Measurements from ENCODE around the gene RNF34. TPM values are rescaled to one million over a fixed set of nuclear protein-coding genes. Genes with fewer than 3 reads are reported as not detected.

Gene RNF34
- polyA plus RNA-seq, 1 of the 3 experiments (the other 2 are of a cell fraction): 29.4 TPM

DNA sequence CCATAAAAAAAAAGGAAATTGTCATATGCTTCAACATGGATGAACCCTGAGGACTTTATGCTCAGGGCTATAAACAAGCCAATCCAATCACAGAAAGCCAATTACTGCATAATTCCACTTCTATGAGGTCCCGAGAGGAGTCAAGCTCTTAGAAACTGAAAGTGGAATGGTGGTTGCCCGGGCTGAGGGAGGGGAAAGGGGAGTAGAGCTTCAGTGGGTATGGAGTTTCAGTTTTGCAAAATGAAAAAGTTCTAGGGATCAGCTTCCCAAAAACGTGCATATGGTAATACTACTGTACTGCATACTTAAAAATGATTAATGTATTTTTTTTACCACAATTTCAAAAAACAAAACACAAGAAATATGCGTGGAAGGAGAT, 52.0 kb downstream of the RNF34 start (continued):
- TF ChIP-seq, protein P1, sequence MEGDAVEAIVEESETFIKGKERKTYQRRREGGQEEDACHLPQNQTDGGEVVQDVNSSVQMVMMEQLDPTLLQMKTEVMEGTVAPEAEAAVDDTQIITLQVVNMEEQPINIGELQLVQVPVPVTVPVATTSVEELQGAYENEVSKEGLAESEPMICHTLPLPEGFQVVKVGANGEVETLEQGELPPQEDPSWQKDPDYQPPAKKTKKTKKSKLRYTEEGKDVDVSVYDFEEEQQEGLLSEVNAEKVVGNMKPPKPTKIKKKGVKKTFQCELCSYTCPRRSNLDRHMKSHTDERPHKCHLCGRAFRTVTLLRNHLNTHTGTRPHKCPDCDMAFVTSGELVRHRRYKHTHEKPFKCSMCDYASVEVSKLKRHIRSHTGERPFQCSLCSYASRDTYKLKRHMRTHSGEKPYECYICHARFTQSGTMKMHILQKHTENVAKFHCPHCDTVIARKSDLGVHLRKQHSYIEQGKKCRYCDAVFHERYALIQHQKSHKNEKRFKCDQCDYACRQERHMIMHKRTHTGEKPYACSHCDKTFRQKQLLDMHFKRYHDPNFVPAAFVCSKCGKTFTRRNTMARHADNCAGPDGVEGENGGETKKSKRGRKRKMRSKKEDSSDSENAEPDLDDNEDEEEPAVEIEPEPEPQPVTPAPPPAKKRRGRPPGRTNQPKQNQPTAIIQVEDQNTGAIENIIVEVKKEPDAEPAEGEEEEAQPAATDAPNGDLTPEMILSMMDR (IDR thresholded peaks at IDR 0.05): no peak
- no peak for TF ChIP-seq SIN3A (IDR thresholded peaks at IDR 0.05; ENCODE audit: borderline replicate concordance, low read depth, low read length)
- TF ChIP-seq MXI1 (IDR thresholded peaks at IDR 0.05; ENCODE audit: low read depth, low read length): no peak
- no peak for TF ChIP-seq JUND (IDR thresholded peaks at IDR 0.05)
- no peak for TF ChIP-seq USF1 (IDR thresholded peaks at IDR 0.05; ENCODE audit: borderline replicate concordance, low read depth)
- TF ChIP-seq PBX3 (IDR thresholded peaks at IDR 0.05): no peak

- Histone ChIP-seq H3K9me2 (no peaks in the 10 kb centered on the region), H3K36me3 (replicated peaks in 1 of 2; ENCODE audit: control insufficient read depth in 1 of 2, insufficient read depth in 2 of 2, low read length in 1 of 2) (peaks cover 2 to 15% of the 10 kb centered on the region in 2 experiments), H3K9ac (no peak overlapping the region), H3K9me3 (no peaks in the 10 kb centered on the region), H2AFZ (ENCODE audit: low read depth) (no peak overlapping the region), H3K27ac (ENCODE audit: low read depth in 2 of 2, low read length in 1 of 2) (no peak overlapping the region), H4K20me1 (ENCODE audit: insufficient read depth) (peaks cover 21% of the 10 kb centered on the region), H3K27me3 (ENCODE audit: insufficient read depth) (no peaks in the 10 kb centered on the region), H3K4me3 (ENCODE audit: low read depth in 2 of 2, low read length in 1 of 2) (no peak overlapping the region), H3K4me2 (no peak overlapping the region), H3K79me2 (ENCODE audit: insufficient read depth) (peaks cover 46% of the 10 kb centered on the region), H3F3A (replicated peaks; ENCODE audit: insufficient read depth) (peaks cover 3% of the 10 kb centered on the region), H3K4me1 (ENCODE audit: control insufficient read depth in 1 of 2, insufficient read depth in 2 of 2, low read depth in 1 of 2, low read length in 1 of 2) (peaks cover 0 to 3% of the 10 kb centered on the region in 2 experiments; a peak in 1 of 4 replicates)
- POLR2A ChIA-PET: no interaction called here
- CTCF ChIA-PET: interaction anchor here (0.5 to 8.1 kb wide), 3 partner anchors 10 to 663 kb away, joined by 3 to 46 read pairs (median 6); no protein-coding TSS in a partner anchor
- TF ChIP-seq SIN3A (IDR thresholded peaks at IDR 0.05; ENCODE audit: borderline replicate concordance, low read depth, low read length) (no peak), GATA2 (CRISPR knock-in tag; IDR thresholded peaks at IDR 0.05) (no peak), YY1 (IDR thresholded peaks at IDR 0.05; ENCODE audit: low read depth) (no peak), TEAD4 (IDR thresholded peaks at IDR 0.05; ENCODE audit: borderline replicate concordance, insufficient read depth) (no peak), RAD21 (IDR thresholded peaks at IDR 0.05; ENCODE audit: low read length) (no peak), MEF2A (IDR thresholded peaks at IDR 0.05; ENCODE audit: borderline replicate concordance, low read depth) (no peak), PBX3 (IDR thresholded peaks at IDR 0.05) (no peak), FOSL2 (IDR thresholded peaks at IDR 0.05; ENCODE audit: borderline replicate concordance, low read depth) (no peak), RFX5 (IDR thresholded peaks at IDR 0.05; ENCODE audit: low read length) (no peak), RXRA (IDR thresholded peaks at IDR 0.05; ENCODE audit: borderline replicate concordance, low read depth) (no peak), TAF1 (IDR thresholded peaks at IDR 0.05; ENCODE audit: borderline replicate concordance, low read depth, low read length) (no peak), USF1 (IDR thresholded peaks at IDR 0.05; ENCODE audit: borderline replicate concordance, low read depth) (no peak), USF2 (IDR thresholded peaks at IDR 0.05; ENCODE audit: borderline replicate concordance, low read depth, low read length) (no peak), MAX (IDR thresholded peaks at IDR 0.05; ENCODE audit: low read depth) (no peak), SMC3 (IDR thresholded peaks at IDR 0.05; ENCODE audit: low read depth, low read length) (no peak), FOXJ3 (CRISPR knock-in tag; IDR thresholded peaks at IDR 0.05) (no peak), TCF12 (IDR thresholded peaks at IDR 0.05) (no peak), MXI1 (IDR thresholded peaks at IDR 0.05; ENCODE audit: low read depth, low read length) (no peak), POLR2AphosphoS5 (IDR thresholded peaks at IDR 0.05; ENCODE audit: low read depth, low read length) (no peak)
- TF ChIP-seq, protein P2, sequence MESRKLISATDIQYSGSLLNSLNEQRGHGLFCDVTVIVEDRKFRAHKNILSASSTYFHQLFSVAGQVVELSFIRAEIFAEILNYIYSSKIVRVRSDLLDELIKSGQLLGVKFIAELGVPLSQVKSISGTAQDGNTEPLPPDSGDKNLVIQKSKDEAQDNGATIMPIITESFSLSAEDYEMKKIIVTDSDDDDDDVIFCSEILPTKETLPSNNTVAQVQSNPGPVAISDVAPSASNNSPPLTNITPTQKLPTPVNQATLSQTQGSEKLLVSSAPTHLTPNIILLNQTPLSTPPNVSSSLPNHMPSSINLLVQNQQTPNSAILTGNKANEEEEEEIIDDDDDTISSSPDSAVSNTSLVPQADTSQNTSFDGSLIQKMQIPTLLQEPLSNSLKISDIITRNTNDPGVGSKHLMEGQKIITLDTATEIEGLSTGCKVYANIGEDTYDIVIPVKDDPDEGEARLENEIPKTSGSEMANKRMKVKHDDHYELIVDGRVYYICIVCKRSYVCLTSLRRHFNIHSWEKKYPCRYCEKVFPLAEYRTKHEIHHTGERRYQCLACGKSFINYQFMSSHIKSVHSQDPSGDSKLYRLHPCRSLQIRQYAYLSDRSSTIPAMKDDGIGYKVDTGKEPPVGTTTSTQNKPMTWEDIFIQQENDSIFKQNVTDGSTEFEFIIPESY (IDR thresholded peaks at IDR 0.05; ENCODE audit: borderline replicate concordance, low read depth): no peak
- WGBS (ENCODE audit: low lambda C conversion rate): 92% methylated on average over 28 of the region's 35 CpGs
- no peak for DNase-seq
Measured at GRCh38 chr12:121452340-121452984, 52.5 kb downstream of the RNF34 start.
